ENCODE measurements around the gene DUSP11. TPM values are rescaled to one million over a fixed set of nuclear protein-coding genes. Genes with fewer than 3 reads are reported as not detected.

The DUSP11 gene
- total and polyA plus RNA-seq, 2 of the 13 experiments (the other 11 are each of a cell fraction or from before 2014, with no cell fraction given) = 30.5 to 36.2 TPM

- peak; percentile 54 for TF ChIP-seq HNRNPLL (IDR thresholded peaks at IDR 0.05; ENCODE audit: low read depth, low read length, poor library complexity, severe bottlenecking)
- peak; percentile 55; the same call in 1 of the 2 replicates for TF ChIP-seq GMEB2 (CRISPR knock-in tag; IDR thresholded peaks at IDR 0.05; ENCODE audit: low read depth)
- TF ChIP-seq ZNF781 (CRISPR knock-in tag; IDR thresholded peaks at IDR 0.05; ENCODE audit: borderline replicate concordance, not compliant biosample characterization) = peak; percentile 60
- peak; percentile 45; the same call in 1 of the 2 replicates for TF ChIP-seq ZNF770 (CRISPR knock-in tag; IDR thresholded peaks at IDR 0.05)
- TF ChIP-seq ARNTL (CRISPR knock-in tag; IDR thresholded peaks at IDR 0.05) = peak; percentile 75; the same call in 1 of the 2 replicates
- peak; percentile 99 for TF ChIP-seq ZNF790 (CRISPR knock-in tag; IDR thresholded peaks at IDR 0.05; ENCODE audit: borderline replicate concordance)
- TF ChIP-seq ZNF619 (CRISPR knock-in tag; IDR thresholded peaks at IDR 0.05) = peak; percentile 27; the same call in 1 of the 2 replicates
- TF ChIP-seq POLR2AphosphoS5 (IDR thresholded peaks at IDR 0.05; ENCODE audit: low read depth, low read length) = peak; percentile 92
- peak; percentile 97 for TF ChIP-seq ZNF350 (CRISPR knock-in tag; IDR thresholded peaks at IDR 0.05; ENCODE audit: borderline replicate concordance, low read depth)
- TF ChIP-seq DNMT1 (CRISPR knock-in tag; IDR thresholded peaks at IDR 0.05) = peak; percentile 89
- peak; percentile 68 for TF ChIP-seq ZNF333 (CRISPR knock-in tag; IDR thresholded peaks at IDR 0.05; ENCODE audit: borderline replicate concordance)
- TF ChIP-seq NFKB2 (CRISPR knock-in tag; IDR thresholded peaks at IDR 0.05; ENCODE audit: borderline replicate concordance) = peak; percentile 35; the same call in 1 of the 2 replicates
- TF ChIP-seq ATF2 (CRISPR knock-in tag; IDR thresholded peaks at IDR 0.05) = peak; percentile 85
- TF ChIP-seq ZNF800 (CRISPR knock-in tag; IDR thresholded peaks at IDR 0.05) = peak; percentile 51
- TF ChIP-seq PRDM10 (CRISPR knock-in tag; IDR thresholded peaks at IDR 0.05; ENCODE audit: low read depth) = peak; percentile 89
- TF ChIP-seq HMG20B (CRISPR knock-in tag; conservative IDR thresholded peaks at IDR 0.05) = 0 out of 2 replicates have a peak, but pooled peaks have one; percentile 58
These were observed 42.8 kb downstream of the DUSP11 start, which contains the start of gene TPRKB (continued) for GRCh38 chr2:73736855-73737779.
